HEK293 (cell line): Measurements from ENCODE around the gene ERVMER34-1.

Experiments
- KLF1 ChIP-seq: fragments of 450-650 bp; formaldehyde crosslinking; IDR thresholded peaks from 2 replicates; pipeline ENCODE4 v1.5.1; 2016; ENCODE audit warnings: missing biosample characterization, missing genetic modification characterization
- KLF17 ChIP-seq: fragments of 450-650 bp; formaldehyde crosslinking; IDR thresholded peaks from 2 replicates; pipeline ENCODE4 v1.5.1; 2016; ENCODE audit warnings: missing biosample characterization, missing genetic modification characterization
- SP3 ChIP-seq: fragments of 450-650 bp; formaldehyde crosslinking; IDR thresholded peaks from 2 replicates; pipeline ENCODE4 v1.5.1; 2016; ENCODE audit warnings: missing biosample characterization, missing genetic modification characterization
- SP7 ChIP-seq: fragments of 450-650 bp; formaldehyde crosslinking; IDR thresholded peaks from 2 replicates; pipeline ENCODE4 v1.5.1; 2016; ENCODE audit warnings: missing biosample characterization, missing genetic modification characterization
- ZBTB17 ChIP-seq: fragments of 450-650 bp; formaldehyde crosslinking; IDR thresholded peaks from 2 replicates; pipeline ENCODE4 v1.5.1; 2016; ENCODE audit warnings: missing biosample characterization, missing genetic modification characterization
- ZBTB20 ChIP-seq: fragments of 450-650 bp; formaldehyde crosslinking; IDR thresholded peaks from 2 replicates; pipeline ENCODE4 v1.5.1; 2016; ENCODE audit warnings: missing biosample characterization, missing genetic modification characterization
- ZBTB26 ChIP-seq: fragments of 450-650 bp; formaldehyde crosslinking; optimal IDR thresholded peaks from 2 replicates; pipeline ENCODE3; 2016; ENCODE audit warnings: missing biosample characterization, mild to moderate bottlenecking, missing genetic modification characterization
- ZBTB48 ChIP-seq: fragments of 450-650 bp; formaldehyde crosslinking; IDR thresholded peaks from 2 replicates; pipeline ENCODE4 v1.5.1; 2016; ENCODE audit warnings: missing biosample characterization, missing genetic modification characterization
- ZBTB8A ChIP-seq: fragments of 450-650 bp; formaldehyde crosslinking; IDR thresholded peaks from 2 replicates; pipeline ENCODE4 v1.5.1; 2016; ENCODE audit warnings: missing biosample characterization, missing genetic modification characterization
- ZFP37 ChIP-seq: fragments of 450-650 bp; formaldehyde crosslinking; IDR thresholded peaks from 2 replicates; pipeline ENCODE4 v1.5.1; 2016; ENCODE audit warnings: missing biosample characterization, missing genetic modification characterization
- ZFP69B ChIP-seq: fragments of 450-650 bp; formaldehyde crosslinking; IDR thresholded peaks from 2 replicates; pipeline ENCODE4 v1.5.1; 2016; ENCODE audit warnings: missing biosample characterization, missing genetic modification characterization
- ZNF175 ChIP-seq: fragments of 450-650 bp; formaldehyde crosslinking; IDR thresholded peaks from 2 replicates; pipeline ENCODE4 v1.5.1; 2016; ENCODE audit warnings: missing biosample characterization, missing genetic modification characterization
- ZNF2 ChIP-seq: fragments of 450-650 bp; formaldehyde crosslinking; IDR thresholded peaks from 2 replicates; pipeline ENCODE4 v1.5.1; 2016; ENCODE audit warnings: missing biosample characterization, missing genetic modification characterization
- ZNF221 ChIP-seq: fragments of 450-650 bp; formaldehyde crosslinking; IDR thresholded peaks from 2 replicates; pipeline ENCODE4 v1.5.1; 2017; ENCODE audit warnings: missing biosample characterization, missing genetic modification characterization, borderline replicate concordance
- ZNF335 ChIP-seq: fragments of 450-650 bp; formaldehyde crosslinking; conservative IDR thresholded peaks from 2 replicates; pipeline ENCODE4 v1.5.1; 2016; ENCODE audit warnings: missing biosample characterization, missing genetic modification characterization
- ZNF341 ChIP-seq: fragments of 450-650 bp; formaldehyde crosslinking; IDR thresholded peaks from 2 replicates; pipeline ENCODE4; 2016; ENCODE audit warnings: low read depth, missing biosample characterization, missing genetic modification characterization
- ZNF394 ChIP-seq: fragments of 450-650 bp; formaldehyde crosslinking; IDR thresholded peaks from 2 replicates; pipeline ENCODE4 v1.5.1; 2016; ENCODE audit warnings: missing biosample characterization, missing genetic modification characterization, mild to moderate bottlenecking, moderate library complexity, borderline replicate concordance
- ZNF416 ChIP-seq: fragments of 450-650 bp; formaldehyde crosslinking; IDR thresholded peaks from 2 replicates; pipeline ENCODE4 v1.5.1; 2016; ENCODE audit warnings: missing biosample characterization, missing genetic modification characterization
- ZNF423 ChIP-seq: fragments of 450-650 bp; formaldehyde crosslinking; IDR thresholded peaks from 2 replicates; pipeline ENCODE4 v1.5.1; 2016; ENCODE audit warnings: missing biosample characterization, missing genetic modification characterization
- ZNF488 ChIP-seq: fragments of 450-650 bp; formaldehyde crosslinking; IDR thresholded peaks from 2 replicates; pipeline ENCODE4 v1.5.1; 2016; ENCODE audit warnings: missing biosample characterization, missing genetic modification characterization
- ZNF501 ChIP-seq: fragments of 450-650 bp; formaldehyde crosslinking; IDR thresholded peaks from 2 replicates; pipeline ENCODE4 v1.5.1; 2016; ENCODE audit warnings: missing biosample characterization, missing genetic modification characterization
- ZNF514 ChIP-seq: fragments of 450-650 bp; formaldehyde crosslinking; IDR thresholded peaks from 2 replicates; pipeline ENCODE4 v1.5.1; 2016; ENCODE audit warnings: missing biosample characterization, missing genetic modification characterization
- ZNF629 ChIP-seq: fragments of 450-650 bp; formaldehyde crosslinking; IDR thresholded peaks from 2 replicates; pipeline ENCODE4 v1.5.1; 2017; ENCODE audit warnings: missing biosample characterization, missing genetic modification characterization
- ZNF660 ChIP-seq: fragments of 450-650 bp; IDR thresholded peaks from 2 replicates; pipeline ENCODE4 v1.5.1; 2018; ENCODE audit warnings: missing biosample characterization, mild to moderate bottlenecking, missing genetic modification characterization
- ZNF768 ChIP-seq: fragments of 450-650 bp; formaldehyde crosslinking; IDR thresholded peaks from 2 replicates; pipeline ENCODE4 v1.5.1; 2018; ENCODE audit warnings: missing biosample characterization, mild to moderate bottlenecking, missing genetic modification characterization
- ZSCAN30 ChIP-seq: fragments of 450-650 bp; IDR thresholded peaks from 2 replicates; pipeline ENCODE4 v1.5.1; 2018; ENCODE audit warnings: missing biosample characterization, mild to moderate bottlenecking, missing genetic modification characterization, moderate library complexity
- TF ChIP-seq, protein P1 (sequence below): fragments of 450-650 bp; formaldehyde crosslinking; IDR thresholded peaks from 2 replicates; pipeline ENCODE4 v1.5.1; 2016; ENCODE audit warnings: missing biosample characterization, missing genetic modification characterization
- TF ChIP-seq, protein P2 (sequence below): fragments of 450-650 bp; formaldehyde crosslinking; IDR thresholded peaks from 2 replicates; pipeline ENCODE4 v1.5.1; 2016; ENCODE audit warnings: missing biosample characterization, missing genetic modification characterization
- TF ChIP-seq, protein P3 (sequence below): fragments of 450-650 bp; formaldehyde crosslinking; IDR thresholded peaks from 2 replicates; pipeline ENCODE4 v1.5.1; 2016; ENCODE audit warnings: missing biosample characterization, missing genetic modification characterization

ERVMER34-1 gene

DNA sequence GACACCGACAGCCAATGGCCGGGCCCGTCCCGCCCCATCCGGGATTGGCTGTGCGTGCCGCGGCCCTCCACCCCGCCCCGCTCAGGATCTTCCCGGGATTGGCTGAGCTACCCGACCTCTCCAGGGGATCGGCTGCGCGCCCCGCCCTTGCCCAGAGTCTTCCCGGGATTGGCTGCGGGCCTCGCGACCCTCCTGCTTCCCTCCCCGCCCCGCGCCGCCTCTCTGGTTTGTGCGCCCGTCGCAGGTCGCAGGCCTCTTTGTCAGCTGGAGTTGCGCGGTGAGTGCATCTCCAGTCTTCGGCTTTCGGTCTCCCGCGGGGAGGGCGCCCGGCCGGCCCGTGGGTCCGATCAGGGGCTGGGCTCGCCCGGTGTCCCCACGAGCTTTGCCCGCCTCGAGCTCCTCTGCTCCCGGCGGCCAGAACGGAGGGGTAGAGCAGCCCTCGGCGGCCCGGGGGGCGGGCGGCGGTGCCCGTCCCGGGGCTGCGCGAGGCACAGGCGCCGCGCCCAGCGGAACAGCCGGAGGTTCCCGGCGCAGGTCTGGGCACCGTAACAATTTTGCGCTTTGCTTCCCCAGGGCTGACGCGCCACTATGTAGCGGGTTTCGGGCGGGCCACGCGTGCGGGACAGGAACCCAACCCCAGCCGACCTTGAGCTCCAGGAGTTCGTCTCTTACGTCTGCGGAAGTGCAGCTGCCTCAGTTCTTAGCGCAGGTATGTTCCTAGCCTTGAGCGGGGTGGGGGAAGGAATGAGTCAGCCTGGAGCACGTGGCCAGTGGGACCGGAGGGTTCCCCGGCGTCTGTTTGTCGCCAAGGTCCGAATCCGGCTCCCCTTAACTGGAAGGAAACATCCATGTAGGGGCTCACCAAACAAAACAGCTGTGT, 38.7 kb downstream of the ERVMER34-1 start (continued):
- TF ChIP-seq ZNF416 (tag by site-specific recombination) (no peak), ZFP37 (no peak), ZBTB8A (tag by site-specific recombination) (peak; percentile 96), ZNF514 (tag by site-specific recombination) (no peak), SP3 (peak; percentile 83), ZNF629 (tag by site-specific recombination) (peak; percentile 78), ZBTB26 (tag by site-specific recombination) (peak; percentile 74), ZNF488 (tag by site-specific recombination) (no peak), ZFP69B (peak; percentile 72; the same call in 1 of the 2 replicates), ZNF501 (tag by site-specific recombination) (no peak), ZNF221 (tag by site-specific recombination) (no peak), KLF17 (no peak), ZNF175 (no peak), ZSCAN30 (tag by site-specific recombination) (peak; percentile 65), KLF1 (tag by site-specific recombination) (peak; percentile 58), ZNF660 (tag by site-specific recombination) (peak; percentile 39; the same call in 1 of the 2 replicates), ZNF394 (tag by site-specific recombination) (no peak), ZNF335 (tag by site-specific recombination) (peak; percentile 32), ZNF768 (no peak), ZNF2 (0 out of 2 replicates have a peak, but pooled peaks have one; percentile 16), ZBTB48 (tag by site-specific recombination) (no peak), SP7 (tag by site-specific recombination) (no peak), ZBTB20 (tag by site-specific recombination) (peak; percentile 64), ZNF341 (peak; percentile 59), ZNF423 (tag by site-specific recombination) (no peak), ZBTB17 (tag by site-specific recombination) (0 out of 2 replicates have a peak, but pooled peaks have one; percentile 9)
- TF ChIP-seq, protein P1, sequence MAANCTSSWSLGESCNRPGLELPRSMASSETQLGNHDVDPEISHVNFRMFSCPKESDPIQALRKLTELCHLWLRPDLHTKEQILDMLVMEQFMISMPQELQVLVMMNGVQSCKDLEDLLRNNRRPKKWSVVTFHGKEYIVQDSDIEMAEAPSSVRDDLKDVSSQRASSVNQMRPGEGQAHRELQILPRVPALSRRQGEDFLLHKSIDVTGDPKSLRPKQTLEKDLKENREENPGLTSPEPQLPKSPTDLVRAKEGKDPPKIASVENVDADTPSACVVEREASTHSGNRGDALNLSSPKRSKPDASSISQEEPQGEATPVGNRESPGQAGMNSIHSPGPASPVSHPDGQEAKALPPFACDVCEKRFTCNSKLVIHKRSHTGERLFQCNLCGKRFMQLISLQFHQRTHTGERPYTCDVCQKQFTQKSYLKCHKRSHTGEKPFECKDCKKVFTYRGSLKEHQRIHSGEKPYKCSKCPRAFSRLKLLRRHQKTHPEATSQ (tag by site-specific recombination) = no peak
- TF ChIP-seq, protein P2, sequence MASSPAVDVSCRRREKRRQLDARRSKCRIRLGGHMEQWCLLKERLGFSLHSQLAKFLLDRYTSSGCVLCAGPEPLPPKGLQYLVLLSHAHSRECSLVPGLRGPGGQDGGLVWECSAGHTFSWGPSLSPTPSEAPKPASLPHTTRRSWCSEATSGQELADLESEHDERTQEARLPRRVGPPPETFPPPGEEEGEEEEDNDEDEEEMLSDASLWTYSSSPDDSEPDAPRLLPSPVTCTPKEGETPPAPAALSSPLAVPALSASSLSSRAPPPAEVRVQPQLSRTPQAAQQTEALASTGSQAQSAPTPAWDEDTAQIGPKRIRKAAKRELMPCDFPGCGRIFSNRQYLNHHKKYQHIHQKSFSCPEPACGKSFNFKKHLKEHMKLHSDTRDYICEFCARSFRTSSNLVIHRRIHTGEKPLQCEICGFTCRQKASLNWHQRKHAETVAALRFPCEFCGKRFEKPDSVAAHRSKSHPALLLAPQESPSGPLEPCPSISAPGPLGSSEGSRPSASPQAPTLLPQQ (tag by site-specific recombination) = peak; percentile 86
- TF ChIP-seq, protein P3, sequence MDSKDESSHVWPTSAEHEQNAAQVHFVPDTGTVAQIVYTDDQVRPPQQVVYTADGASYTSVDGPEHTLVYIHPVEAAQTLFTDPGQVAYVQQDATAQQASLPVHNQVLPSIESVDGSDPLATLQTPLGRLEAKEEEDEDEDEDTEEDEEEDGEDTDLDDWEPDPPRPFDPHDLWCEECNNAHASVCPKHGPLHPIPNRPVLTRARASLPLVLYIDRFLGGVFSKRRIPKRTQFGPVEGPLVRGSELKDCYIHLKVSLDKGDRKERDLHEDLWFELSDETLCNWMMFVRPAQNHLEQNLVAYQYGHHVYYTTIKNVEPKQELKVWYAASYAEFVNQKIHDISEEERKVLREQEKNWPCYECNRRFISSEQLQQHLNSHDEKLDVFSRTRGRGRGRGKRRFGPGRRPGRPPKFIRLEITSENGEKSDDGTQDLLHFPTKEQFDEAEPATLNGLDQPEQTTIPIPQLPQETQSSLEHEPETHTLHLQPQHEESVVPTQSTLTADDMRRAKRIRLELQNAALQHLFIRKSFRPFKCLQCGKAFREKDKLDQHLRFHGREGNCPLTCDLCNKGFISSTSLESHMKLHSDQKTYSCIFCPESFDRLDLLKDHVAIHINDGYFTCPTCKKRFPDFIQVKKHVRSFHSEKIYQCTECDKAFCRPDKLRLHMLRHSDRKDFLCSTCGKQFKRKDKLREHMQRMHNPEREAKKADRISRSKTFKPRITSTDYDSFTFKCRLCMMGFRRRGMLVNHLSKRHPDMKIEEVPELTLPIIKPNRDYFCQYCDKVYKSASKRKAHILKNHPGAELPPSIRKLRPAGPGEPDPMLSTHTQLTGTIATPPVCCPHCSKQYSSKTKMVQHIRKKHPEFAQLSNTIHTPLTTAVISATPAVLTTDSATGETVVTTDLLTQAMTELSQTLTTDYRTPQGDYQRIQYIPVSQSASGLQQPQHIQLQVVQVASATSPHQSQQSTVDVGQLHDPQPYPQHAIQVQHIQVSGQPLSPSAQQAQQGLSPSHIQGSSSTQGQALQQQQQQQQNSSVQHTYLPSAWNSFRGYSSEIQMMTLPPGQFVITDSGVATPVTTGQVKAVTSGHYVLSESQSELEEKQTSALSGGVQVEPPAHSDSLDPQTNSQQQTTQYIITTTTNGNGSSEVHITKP = no peak
